Activated T-cell treated with anti-CD3 and anti-CD28 coated beads for 4 hours (primary cell): ENCODE data around the gene SAP30.

Source experiments
- DNase-seq: peaks from one replicate; pipeline ENCODE4 v3.0.0-alpha.2; 2020

SAP30 gene

DNA sequence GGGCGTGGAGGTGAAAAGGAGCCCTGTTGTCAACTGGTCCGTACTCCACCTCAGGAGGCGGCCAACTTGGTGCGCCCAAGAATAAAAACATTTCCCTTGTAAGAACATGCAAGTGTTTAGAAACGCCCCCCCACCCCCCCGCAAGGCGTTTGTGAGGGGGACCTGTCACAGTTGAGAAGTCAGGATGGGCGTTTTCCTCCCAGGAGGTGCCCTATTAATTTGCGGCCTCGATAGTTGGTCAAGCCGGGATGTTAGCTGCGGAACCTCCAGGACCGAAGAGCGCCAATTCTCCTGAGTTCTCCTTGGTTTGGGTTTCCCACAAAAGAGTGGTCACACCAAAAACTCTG, 651 bp upstream of the SAP30 start:
- no peak for DNase-seq

DNA sequence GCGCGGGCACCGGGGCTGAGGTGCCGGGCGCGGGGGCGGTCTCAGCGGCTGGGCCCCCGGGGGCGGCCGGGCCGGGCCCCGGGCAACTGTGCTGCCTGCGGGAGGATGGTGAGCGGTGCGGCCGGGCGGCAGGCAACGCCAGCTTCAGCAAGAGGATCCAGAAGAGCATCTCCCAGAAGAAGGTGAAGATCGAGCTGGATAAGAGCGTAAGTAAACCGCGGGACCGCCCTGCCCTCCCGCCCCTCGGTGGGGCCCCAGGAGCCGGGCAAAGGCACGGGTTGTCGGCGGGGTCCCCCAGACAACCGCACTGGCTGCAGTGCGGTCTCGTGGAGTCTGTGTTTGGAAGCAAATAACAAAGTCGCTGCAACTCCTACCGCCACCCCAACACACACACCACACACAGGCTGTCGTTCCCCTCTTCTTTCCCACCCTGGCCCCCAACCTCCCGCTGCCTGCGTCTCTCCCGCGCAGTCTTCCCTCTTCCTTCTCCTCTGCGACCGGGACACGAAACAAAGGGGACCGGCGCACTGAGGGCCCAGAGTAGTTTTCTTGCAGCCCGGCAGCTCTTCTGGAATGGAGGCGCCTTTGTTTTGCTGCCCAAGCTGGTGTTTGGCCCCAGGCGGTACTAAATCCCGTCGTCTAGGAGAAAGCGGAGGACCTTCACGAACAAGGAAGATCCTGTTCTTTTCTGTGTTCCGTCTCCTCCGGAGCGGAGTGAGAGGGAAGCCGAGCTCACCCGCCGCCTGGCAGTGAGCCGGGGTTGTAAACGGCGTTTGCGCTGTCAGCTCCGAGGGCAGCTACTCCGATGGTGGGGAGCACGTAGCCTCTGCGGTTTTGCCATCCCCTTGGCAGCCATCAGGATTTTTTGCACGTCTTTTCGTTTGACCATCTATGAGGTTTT, 788 bp downstream of the SAP30 start:
- DNase-seq: peak; percentile 11

DNA sequence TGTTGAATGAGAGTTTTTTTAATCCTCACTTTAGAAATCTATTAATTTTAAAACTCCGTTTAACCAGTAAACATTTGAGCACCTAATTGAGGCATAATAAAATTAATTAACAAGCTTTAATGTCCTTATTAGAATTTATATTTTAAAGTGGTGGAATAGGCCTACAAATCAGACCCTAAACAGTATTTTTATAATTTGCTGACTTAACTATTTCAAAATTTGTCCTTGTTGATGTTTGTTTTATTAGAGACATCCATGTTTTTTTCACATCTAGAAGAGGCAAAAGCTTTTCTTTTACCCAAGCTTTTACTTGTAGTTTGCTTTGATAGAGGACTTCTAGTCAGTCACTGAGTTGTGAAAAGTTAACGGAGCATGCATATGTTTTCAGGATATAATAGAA, 3.8 kb downstream of the SAP30 start:
- DNase-seq: no peak

DNA sequence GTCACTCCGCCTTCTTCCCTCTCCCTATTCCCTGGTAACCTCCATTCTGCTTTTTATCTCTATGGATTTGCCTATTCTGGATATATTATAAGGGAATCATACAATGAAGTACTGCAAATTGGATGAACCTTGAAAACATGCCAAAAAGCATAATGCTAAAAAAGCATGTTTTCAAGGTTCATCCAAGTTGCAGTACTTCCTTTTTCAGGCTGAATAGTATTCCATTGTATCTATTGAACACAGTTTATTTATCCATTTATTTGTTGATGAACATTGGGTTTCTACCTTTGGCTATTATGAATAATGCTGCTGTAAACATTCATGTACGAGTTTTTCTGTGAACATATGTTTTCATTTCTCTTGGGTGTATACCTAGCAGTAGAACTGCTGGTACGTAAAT, 9.2 kb downstream of the SAP30 start:
- DNase-seq: no peak

DNA sequence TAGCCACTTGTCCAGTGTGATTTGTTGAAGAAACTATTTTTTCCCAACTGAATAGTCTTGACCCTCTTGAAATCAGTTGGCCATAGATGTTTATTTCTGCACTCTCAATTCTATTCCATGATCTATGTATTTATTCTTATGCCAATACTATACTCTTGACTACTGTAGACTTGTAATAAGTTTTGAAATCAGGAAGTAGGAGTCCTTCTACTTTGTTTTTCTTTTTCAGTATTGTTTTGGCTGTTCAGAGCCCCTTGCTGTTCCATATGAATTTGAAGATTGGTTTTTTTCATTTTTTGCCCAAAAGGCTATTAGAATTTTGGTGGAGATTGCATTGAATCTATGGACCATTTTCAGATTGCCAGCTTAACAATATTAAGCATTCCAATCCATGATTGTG, 10.2 kb downstream of the SAP30 start:
- DNase-seq: no peak

DNA sequence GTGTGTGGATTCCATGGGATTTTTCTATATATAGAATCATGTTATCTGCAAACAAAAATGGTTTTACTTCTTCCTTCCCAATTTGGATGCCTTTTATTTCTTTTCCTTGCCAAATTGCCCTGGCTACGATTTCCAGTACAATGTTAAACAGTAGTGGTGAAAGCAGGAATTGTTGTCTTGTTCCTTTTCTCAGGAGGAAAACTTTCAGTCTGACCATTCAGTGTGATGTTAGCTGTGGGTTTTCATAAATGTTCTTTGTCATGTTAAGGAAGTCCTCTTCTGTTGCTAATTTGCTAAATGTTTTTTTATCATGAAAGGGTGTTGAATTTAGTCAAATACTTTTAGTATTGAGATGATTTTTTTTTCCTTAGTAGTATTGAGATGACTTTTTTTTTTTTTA, 10.9 kb downstream of the SAP30 start:
- DNase-seq: no peak

DNA sequence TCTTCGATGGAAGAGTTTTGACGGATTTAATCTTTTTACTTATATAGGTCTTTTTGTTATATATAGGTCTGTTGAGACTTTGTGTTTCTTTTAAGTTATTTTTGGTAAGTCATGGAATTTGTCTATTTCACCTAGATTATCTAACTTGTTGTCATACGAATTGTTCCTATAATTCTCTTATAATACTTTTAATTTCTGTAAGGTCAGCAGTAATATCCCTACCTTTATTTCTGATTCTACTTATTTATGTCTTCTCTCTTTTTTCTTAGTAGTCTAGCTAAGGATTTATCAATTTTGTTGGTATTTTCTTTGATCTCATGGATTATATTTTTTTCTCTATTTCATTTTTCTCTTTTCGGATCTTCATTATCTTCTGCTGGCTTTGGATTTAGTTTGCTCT, 11.6 kb downstream of the SAP30 start:
- DNase-seq: no peak

DNA sequence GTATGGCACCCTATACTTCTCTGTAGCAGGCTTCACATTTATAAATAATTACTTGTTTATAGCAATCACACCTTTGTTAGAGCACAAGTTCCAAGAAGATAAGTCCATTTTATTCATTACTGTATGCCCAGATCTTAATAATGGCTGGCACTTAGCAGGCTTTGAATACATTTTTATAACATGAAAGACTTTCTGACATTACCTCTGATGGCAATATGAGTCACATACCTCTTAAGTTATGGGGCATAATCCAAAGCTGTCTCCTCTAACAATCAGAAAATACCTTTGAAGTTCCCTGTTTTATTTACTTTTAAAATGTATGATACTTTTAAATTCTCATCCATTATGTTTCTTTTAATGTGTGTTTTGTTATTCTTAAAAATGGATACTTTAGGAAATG, 16.0 kb downstream of the SAP30 start:
- no peak for DNase-seq

DNA sequence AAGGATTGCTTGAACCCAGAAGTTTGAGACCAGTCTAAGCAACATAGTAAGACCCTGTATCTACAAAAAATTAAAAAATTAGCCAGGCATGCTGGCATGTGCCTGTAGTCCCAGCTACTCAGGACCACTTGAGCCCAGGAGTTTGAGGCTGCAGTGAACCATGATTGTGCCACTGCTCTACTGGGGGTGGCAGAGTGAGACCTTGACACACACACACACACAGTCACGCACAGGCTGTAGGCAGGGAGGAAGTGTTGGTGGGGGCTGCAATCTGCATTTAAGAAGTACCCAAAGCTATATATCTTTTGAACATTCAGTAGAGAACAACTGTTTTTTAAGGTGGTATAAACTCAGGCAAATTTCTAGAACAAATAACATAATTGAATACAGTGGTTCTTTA, 20.9 kb downstream of the SAP30 start:
- DNase-seq: no peak

DNA sequence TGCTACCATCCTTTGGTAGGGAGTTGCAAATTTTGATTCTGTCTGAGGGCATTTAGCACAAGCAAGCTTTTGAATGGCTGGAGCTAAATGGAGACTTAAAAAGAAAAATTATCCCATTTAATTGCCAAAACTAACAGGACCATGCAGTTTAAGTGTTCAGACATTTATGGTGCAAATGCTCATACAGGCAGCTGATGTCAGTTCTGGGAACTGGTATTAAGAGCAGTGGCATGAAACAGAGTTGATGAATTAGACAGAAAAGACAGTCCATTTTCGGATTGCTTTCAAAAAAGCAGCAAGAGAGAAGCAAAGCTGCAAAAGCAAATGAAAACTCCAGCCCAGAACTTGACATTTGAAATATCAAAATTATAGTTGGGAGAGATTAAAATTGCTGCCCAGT, 26.9 kb downstream of the SAP30 start:
- DNase-seq: no peak

DNA sequence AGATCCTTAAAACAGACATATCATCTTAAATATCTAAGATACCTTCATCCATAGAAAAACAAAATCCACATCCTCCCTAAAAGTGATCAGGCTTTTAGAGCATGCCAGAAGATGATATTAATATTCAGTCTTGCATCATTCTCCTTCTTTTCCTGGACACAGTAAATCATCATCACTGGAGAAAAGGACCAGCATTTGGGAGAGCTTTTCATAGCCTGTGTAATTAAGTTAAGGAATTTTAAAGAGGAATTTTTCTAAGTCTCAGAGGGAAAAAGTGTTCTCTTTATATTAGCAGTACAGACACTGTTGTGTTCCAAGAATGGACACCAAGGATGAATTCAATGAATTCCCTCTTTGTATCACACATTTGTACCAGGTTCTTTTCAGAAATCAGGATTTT, 27.5 kb downstream of the SAP30 start:
- no peak for DNase-seq

DNA sequence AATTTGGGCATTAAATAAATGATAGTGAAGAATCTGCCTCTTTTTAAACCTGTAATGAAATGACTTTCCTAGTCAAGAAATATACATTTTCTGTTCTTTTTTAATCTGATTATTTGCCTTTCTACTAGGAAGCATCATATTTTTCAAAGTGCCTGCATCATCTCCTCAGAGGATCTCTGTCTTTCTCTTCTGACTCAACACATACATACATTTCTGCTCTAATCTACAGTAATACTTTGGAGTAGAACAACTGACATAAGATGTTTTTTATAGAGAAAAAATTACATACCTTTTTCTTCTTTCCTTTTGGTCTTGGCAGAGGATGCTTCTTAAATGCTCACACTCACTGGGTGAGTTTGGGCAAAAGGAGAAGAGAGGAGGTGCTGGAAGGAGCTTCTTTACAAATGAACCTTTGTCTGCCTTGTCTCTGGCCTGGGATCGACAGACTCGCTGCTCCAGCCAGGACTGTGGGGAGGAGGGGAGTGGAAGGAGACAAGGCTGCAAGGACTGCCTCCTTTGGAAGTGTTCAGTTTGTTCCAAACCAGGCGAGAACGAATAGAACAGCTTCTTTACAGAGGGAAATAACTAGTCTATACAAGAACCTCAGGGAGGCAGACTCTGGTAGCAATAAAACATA, 28.1 kb downstream of the SAP30 start, which contains the start of gene SCRG1:
TSS of gene SCRG1 (minus strand) at position 338 of the 637 bp plus-strand sequence. CDS start 7,702 bp downstream, outside the sequence.
- DNase-seq: no peak

DNA sequence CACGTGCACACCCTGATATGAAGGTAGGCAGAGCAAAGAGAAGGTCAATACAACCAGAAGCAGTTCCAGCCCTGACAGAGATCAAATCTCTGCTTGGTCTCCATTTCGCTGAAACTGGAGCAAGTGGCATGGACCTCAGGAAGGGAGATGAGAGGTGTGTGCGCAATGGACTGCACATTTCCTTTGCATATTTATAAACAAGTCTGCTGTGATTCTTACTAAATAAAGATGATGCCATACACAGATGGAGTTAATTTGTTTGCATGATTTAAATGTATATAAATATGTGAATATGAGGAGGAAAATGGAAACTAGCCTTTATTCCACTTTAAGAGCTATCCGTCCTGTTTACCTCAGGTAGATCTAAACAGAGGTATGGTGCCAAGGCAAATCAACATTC, 30.3 kb downstream of the SAP30 start:
- no peak for DNase-seq

DNA sequence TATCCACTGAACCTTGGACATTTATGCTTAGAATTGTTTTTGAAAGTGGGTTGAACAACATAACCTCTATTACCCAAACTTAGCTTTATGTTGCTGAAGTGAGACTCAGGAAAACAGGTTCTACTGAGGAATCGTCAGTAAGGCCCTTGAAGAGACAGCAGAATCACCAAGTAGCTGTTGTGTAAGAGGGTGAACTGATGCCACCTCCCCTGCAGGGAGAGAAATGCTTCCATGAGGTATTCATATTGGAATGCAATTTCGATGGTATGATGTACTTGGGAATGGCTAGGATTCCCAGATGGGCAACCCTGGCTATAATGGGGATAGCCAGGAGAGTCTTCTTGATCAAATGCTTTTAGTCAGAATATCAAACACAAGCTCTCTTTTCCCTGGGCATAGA, 32.3 kb downstream of the SAP30 start:
- DNase-seq: no peak

DNA sequence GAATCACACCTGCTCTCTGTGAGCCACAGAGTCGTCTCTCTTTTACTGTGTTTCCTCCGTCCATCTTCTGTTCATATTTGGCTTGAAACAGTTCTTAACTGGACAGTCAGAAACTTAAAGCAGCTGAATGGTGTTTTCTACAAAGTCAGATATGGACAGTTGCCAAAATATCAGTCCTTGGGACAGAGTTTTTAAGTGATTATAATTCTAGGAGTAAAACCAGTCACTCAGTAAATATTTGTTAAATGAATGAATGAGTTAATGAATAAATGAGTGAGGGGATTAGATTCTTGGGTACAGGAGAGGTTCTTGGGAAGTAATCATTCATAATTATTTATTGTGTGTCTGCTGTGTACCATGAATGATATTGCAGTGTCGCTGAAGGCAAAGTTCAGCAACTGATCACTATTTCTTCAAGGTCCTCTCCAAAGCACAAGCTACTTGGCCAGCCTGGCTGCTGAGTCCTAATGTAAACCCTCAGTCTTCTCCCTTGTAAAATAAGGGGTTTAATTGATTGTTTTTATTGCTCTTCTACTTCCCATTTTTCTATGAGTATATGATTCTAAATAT, 33.6 kb downstream of the SAP30 start:
- no peak for DNase-seq

DNA sequence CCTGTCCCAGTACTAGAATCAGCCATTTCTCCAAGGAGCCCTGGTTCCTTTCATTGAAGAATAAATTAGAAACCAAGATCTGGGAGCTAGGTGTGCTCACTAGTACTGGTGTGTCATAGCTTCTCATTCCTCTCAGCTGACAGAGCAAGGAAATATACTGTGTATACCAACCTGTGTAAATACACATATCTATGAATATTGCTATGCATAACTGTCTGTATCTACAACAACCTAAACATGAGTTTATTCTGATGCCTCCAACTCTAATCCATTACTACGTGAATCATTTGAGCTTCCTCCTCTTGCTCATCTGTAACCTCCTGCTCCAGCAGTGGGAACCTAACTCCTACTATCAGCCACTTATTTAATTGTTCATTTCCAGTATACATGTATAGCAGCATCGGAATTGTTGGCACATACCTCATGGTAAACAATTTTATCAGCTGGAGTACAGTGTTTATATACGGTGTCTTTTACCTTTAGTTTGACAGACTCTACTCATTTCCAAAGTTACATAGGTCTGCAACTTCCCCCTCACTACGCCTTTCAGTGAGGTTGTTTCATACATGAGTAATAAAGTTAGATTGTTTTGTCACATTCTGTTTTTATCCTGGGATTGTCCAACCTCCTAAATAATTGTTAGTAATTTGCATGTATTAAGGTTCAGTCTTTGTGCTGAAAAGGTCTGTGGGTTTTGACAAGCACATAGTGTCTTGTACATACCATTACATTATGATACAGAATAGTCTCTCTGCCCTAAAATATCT, 35.3 kb downstream of the SAP30 start:
- DNase-seq: no peak

DNA sequence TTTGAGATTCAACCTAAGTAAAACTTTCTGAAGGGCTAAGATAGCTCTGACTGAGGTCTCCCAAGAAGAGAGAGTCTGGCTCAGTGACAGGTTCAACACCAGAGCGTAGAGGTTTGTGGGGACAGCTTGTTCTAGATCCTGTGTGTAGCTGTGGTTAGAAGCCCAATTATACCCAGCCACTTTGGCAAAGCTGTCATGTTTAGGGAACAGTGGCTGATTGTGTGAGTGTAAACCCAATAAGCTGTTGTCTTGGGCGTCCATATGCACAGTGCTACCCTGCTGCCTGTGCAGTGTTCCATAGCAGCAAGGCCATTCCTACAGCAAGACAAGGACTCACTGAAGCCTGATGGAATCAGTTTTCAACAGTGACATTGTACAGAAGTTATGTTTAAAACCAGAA, 39.3 kb downstream of the SAP30 start:
- DNase-seq: no peak

DNA sequence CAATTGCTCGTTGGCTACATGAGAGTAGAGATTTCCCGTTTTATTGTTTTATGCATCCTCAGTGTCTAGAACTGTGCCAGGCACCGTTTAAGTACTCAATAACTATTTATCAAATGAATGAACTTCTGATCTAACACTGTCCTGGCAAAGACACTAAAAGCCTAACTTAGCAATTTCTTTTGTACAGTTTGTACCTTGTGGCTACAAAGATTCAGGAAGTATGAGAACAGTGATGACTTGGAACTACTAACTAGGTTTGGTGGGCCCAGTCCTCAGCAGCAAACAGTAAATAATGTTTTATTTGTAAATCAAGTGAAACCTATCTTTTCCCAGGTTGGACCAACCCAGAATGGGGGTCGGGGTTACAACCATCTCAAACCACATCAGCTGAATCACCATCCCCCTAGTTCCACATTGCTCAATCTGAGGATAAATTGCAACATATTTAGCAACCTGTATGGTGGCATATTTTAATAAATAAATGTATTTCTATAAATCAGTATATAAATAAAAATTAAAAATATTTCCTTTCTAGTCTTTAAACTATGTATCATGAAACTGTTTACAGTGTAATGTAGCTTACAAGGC, 40.4 kb downstream of the SAP30 start:
- DNase-seq: no peak

DNA sequence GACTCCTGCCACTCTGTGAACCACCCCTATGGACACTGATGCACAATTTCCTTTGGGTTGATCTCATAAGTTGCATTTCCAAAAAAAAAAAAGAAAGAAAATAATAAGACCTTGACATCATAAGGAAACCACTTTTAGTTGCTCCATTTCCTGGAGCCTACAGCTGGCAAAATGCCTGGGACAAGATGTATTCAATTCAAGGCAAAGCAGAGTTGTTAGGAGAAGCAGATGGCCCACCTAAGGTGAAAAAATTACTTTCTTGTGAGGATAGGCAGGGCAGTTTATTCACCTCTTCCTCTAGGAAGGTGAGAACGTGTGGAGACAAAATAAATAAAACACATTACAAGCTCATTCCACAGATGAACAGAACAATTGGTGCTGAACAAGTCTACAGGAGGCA, 42.3 kb downstream of the SAP30 start:
- DNase-seq: no peak

DNA sequence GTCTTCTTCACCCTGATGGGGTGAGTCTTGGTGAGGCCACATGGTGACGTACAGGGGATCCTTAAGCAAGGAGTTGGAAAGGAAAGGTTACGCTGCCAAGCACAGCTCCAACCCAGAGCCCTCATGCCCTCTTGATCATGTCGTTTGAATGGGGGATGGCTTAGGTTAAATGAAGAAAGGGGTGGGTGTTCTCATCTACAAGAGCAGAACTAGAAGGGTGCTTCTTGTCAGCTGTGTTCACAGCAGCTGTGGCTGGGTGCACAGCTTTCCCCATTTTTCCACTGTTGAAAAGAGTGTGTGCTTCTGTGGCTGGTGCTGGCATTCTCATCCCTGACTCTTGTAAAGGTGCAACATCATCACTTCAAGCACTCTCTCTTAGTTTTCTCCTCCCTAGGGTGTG, 43.7 kb downstream of the SAP30 start:
- DNase-seq: no peak

DNA sequence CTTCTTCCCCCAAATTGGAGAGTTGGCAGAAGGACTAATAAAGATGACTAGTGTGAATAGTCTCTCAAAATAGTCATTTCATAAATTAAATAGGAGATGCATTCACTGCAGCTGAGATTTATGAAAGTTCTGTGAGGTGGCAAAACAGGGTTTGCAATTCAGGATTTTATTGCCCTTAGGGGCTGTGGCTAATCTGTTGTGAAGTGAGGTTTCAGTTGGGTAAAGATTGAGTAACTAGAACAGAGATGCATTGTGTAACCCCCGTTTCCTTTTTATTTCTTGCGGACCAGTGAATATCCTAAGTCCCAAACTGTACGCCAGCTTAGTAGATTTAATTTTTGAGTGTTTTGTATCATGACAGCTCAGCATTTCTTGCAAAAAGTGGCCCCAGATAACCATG, 44.3 kb downstream of the SAP30 start:
- no peak for DNase-seq

DNA sequence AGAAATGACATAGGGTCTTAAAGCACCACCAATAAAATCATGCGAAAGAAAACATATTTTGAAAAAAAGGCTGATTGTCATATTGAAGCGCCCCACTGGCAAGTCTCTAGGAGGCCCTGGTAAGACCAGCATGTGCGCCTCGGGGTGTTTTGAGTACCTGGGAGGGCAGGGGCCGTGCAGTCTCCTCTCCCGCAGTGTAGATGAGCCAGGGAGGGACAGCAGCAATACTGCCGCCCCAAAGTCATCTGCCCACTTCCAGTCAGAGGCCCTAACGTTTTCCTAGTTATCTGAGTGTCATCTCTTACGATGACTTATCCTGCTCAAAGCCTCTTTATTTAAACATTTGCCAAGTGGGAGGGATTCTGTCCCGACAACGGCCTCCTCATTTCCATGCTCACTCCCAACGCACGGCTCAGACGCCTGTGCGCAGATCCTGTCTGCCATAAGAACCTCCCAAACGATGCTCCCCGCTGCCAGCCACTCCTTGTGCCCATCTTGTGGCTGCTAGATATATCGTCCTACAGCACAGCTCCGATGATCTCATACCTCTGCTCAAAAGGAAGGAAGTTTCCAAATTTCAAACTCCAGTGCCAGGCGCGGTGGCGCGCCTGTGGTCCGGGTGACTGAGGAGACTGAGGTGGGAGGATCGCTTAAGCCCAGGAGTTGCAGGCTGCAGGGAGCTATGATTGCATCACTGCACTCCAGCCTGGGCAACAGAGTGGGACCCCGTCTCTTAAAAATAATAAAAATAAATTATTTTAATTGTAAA, 45.3 kb downstream of the SAP30 start:
- no peak for DNase-seq
